NB4 (cell line): ENCODE data around the gene KIAA0319L.

Experiments
- POLR2A ChIP-seq: IDR thresholded peaks from 2 replicates; pipeline ENCODE4 v1.6.1; 2011; ENCODE audit warnings: mild to moderate bottlenecking; ENCODE audit not compliant: insufficient read length; ENCODE audit errors: extremely low read depth
- TF ChIP-seq, protein P1 (sequence below): IDR thresholded peaks from one replicate; pipeline ENCODE4 v1.5.1; 2012; ENCODE audit warnings: low read depth, low read length
- TF ChIP-seq, protein P2 (sequence below): IDR thresholded peaks from 2 replicates; pipeline ENCODE4 v1.6.1; 2011; ENCODE audit warnings: low read depth, low read length

DNA sequence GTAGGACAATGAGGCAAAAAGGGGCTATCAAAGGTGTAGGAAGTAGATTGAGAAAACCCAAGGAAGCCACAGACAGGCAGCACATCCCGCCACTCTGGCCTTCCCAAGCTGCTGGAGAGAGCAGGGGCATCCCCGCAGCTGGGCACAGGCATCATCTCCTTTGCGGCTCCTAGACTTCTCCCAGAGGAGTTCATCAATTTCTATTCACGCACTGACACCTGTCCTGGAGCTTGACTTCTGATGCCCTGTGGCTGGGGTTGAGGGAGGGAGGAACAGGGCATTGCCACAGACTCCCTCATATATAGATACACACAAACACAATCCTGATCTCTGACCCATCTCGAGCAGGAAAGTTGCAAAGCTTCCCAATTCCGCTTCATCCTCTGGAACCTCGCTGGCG is 14.1 kb upstream of the KIAA0319L start:
- TF ChIP-seq, protein P1, sequence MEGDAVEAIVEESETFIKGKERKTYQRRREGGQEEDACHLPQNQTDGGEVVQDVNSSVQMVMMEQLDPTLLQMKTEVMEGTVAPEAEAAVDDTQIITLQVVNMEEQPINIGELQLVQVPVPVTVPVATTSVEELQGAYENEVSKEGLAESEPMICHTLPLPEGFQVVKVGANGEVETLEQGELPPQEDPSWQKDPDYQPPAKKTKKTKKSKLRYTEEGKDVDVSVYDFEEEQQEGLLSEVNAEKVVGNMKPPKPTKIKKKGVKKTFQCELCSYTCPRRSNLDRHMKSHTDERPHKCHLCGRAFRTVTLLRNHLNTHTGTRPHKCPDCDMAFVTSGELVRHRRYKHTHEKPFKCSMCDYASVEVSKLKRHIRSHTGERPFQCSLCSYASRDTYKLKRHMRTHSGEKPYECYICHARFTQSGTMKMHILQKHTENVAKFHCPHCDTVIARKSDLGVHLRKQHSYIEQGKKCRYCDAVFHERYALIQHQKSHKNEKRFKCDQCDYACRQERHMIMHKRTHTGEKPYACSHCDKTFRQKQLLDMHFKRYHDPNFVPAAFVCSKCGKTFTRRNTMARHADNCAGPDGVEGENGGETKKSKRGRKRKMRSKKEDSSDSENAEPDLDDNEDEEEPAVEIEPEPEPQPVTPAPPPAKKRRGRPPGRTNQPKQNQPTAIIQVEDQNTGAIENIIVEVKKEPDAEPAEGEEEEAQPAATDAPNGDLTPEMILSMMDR: no peak
- TF ChIP-seq, protein P2, sequence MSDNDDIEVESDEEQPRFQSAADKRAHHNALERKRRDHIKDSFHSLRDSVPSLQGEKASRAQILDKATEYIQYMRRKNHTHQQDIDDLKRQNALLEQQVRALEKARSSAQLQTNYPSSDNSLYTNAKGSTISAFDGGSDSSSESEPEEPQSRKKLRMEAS: no peak
- no peak for TF ChIP-seq POLR2A
